ENCODE measurements around the gene NATD1. TPM values are rescaled to one million over a fixed set of nuclear protein-coding genes. Genes with fewer than 3 reads are reported as not detected.

Gene NATD1
- total and polyA plus RNA-seq, 2 experiments from 2014 or later, result 5.0 to 6.7 TPM

DNA sequence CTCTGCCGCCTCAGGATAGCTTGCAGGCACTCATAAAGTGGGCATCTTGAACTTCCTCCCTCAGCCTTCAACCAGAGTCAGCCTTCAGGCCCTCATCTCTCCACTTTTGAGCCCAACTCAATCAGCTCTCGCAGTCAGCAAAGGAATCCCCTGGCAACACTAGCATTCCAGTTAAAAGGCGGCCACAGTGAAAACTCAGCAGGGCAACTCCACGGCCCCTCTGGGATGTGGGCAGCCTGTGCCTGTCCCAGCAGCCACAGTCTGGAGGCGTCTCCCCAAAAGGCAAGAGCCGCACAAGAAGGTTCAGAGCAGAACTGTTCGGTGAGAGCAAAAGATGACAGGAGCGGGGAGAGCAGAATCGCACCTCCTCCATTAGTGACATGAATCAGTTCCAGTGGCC is 48.3 kb downstream of the NATD1 start:
- H3K36me3 ChIP-seq (replicated peaks; ENCODE audit: insufficient read depth, low read depth), result no peaks in the 10 kb centered on the region
- peaks cover 97% of the 10 kb centered on the region for H4K20me1 ChIP-seq (ENCODE audit: insufficient read depth, poor library complexity, severe bottlenecking)
- peaks cover 100% of the 10 kb centered on the region for H3K79me2 ChIP-seq
- no peaks in the 10 kb centered on the region for H3K9me2 ChIP-seq (replicated peaks; ENCODE audit: insufficient read depth)
- no peak for DNase-seq (ENCODE audit: low spot score)
- H3K4me1 ChIP-seq (ENCODE audit: insufficient read depth), result no peaks in the 10 kb centered on the region
- WGBS (ENCODE audit: low lambda C conversion rate, missing lambda C conversion rate), result 84% methylated on average over 9 of the region's 9 CpGs
- no peak overlapping the region for H3K4me3 ChIP-seq
- TF ChIP-seq, protein P1, sequence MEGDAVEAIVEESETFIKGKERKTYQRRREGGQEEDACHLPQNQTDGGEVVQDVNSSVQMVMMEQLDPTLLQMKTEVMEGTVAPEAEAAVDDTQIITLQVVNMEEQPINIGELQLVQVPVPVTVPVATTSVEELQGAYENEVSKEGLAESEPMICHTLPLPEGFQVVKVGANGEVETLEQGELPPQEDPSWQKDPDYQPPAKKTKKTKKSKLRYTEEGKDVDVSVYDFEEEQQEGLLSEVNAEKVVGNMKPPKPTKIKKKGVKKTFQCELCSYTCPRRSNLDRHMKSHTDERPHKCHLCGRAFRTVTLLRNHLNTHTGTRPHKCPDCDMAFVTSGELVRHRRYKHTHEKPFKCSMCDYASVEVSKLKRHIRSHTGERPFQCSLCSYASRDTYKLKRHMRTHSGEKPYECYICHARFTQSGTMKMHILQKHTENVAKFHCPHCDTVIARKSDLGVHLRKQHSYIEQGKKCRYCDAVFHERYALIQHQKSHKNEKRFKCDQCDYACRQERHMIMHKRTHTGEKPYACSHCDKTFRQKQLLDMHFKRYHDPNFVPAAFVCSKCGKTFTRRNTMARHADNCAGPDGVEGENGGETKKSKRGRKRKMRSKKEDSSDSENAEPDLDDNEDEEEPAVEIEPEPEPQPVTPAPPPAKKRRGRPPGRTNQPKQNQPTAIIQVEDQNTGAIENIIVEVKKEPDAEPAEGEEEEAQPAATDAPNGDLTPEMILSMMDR (IDR thresholded peaks at IDR 0.05; ENCODE audit: poor library complexity), result no peak
- no peak for TF ChIP-seq EZH2phosphoT487 (IDR thresholded peaks at IDR 0.05; ENCODE audit: low read depth, severe bottlenecking, unreplicated experiment)
- no peak for TF ChIP-seq EZH2 (IDR thresholded peaks at IDR 0.05; ENCODE audit: borderline replicate concordance)
- H3K9me3 ChIP-seq (ENCODE audit: low read depth), result no peaks in the 10 kb centered on the region
- H3K27me3 ChIP-seq, result no peaks in the 10 kb centered on the region
- no peak overlapping the region for H3K27ac ChIP-seq
- H3K4me2 ChIP-seq, result peak overlapping the region; percentile 27
- H2AFZ ChIP-seq, result no peak overlapping the region

DNA sequence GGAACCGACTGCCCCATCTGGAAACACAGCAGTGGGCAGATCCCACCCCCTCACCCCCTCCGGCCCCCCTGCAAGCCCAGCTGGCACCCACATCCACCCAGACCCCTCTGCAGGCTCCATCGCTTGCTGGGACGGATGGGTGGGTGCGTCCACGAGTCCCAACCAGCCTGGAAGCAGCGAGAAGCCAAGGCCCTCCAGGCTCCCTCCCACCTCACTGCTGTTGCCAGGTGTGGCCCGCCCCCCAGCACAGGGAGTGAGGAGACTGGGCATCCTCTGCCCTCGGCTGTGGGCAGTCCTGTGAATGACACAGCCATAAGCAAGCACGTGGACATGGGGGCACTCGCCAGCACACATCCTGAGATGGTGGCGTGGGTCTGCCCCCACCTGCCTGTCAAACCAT is 50.7 kb downstream of the NATD1 start:
- peaks cover 97% of the 10 kb centered on the region for H4K20me1 ChIP-seq (ENCODE audit: insufficient read depth, poor library complexity, severe bottlenecking)
- DNase-seq (ENCODE audit: low spot score), result no peak

DNA sequence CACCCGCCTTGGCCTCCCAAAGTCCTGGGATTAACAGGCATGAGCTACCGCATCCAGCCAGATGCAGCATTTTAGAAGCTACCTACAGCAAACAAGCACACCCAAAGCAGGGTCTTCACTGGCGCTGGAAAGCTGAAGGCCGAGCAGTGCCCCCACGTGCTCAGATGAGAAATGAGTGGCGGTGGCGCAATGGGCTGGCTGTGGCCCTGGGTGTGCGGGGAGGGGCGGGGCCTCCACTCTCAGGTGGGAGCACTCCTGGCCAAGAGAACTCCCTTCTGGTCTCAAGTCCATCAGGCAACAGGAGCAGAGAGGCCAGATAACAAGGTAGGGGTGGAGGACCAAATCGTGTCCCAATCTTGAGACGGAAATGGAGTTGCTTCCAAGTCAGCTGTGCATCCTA is 51.3 kb downstream of the NATD1 start:
- no peaks in the 10 kb centered on the region for H3K27me3 ChIP-seq
- H3K4me3 ChIP-seq, result no peak overlapping the region
- no peak for TF ChIP-seq EZH2phosphoT487 (IDR thresholded peaks at IDR 0.05; ENCODE audit: low read depth, severe bottlenecking, unreplicated experiment)
- no peak for TF ChIP-seq EZH2 (IDR thresholded peaks at IDR 0.05; ENCODE audit: borderline replicate concordance)
- DNase-seq (ENCODE audit: low spot score), result no peak
- no peaks in the 10 kb centered on the region for H3K36me3 ChIP-seq (replicated peaks; ENCODE audit: insufficient read depth, low read depth)
- H3K27ac ChIP-seq, result no peak overlapping the region
- H3K9me3 ChIP-seq (ENCODE audit: low read depth), result no peaks in the 10 kb centered on the region
- peaks cover 92% of the 10 kb centered on the region for H4K20me1 ChIP-seq (ENCODE audit: insufficient read depth, poor library complexity, severe bottlenecking)
- H2AFZ ChIP-seq, result no peak overlapping the region
- WGBS (ENCODE audit: low lambda C conversion rate, missing lambda C conversion rate), result 97% methylated on average over 11 of the region's 11 CpGs
- H3K4me2 ChIP-seq, result no peak overlapping the region
- H3K9me2 ChIP-seq (replicated peaks; ENCODE audit: insufficient read depth), result no peaks in the 10 kb centered on the region
- H3K79me2 ChIP-seq, result peaks cover 96% of the 10 kb centered on the region
- H3K4me1 ChIP-seq (ENCODE audit: insufficient read depth), result no peaks in the 10 kb centered on the region

More for the DNA sequence above, 50.7 kb downstream of the NATD1 start:
- no peaks in the 10 kb centered on the region for H3K9me3 ChIP-seq (ENCODE audit: low read depth)
- peaks cover 97% of the 10 kb centered on the region for H3K79me2 ChIP-seq
- no peak overlapping the region for H3K4me3 ChIP-seq
- no peak overlapping the region for H3K4me2 ChIP-seq
- H3K27me3 ChIP-seq, result no peaks in the 10 kb centered on the region
- no peak overlapping the region for H2AFZ ChIP-seq
- H3K9me2 ChIP-seq (replicated peaks; ENCODE audit: insufficient read depth), result no peaks in the 10 kb centered on the region
- H3K4me1 ChIP-seq (ENCODE audit: insufficient read depth), result no peaks in the 10 kb centered on the region
- H3K27ac ChIP-seq, result no peak overlapping the region
- TF ChIP-seq EZH2phosphoT487 (IDR thresholded peaks at IDR 0.05; ENCODE audit: low read depth, severe bottlenecking, unreplicated experiment), result no peak
- TF ChIP-seq, protein P1 (IDR thresholded peaks at IDR 0.05; ENCODE audit: poor library complexity), result no peak
- TF ChIP-seq EZH2 (IDR thresholded peaks at IDR 0.05; ENCODE audit: borderline replicate concordance), result no peak
- 98% methylated on average over 12 of the region's 12 CpGs for WGBS (ENCODE audit: low lambda C conversion rate, missing lambda C conversion rate)
- H3K36me3 ChIP-seq (replicated peaks; ENCODE audit: insufficient read depth, low read depth), result no peaks in the 10 kb centered on the region

DNA sequence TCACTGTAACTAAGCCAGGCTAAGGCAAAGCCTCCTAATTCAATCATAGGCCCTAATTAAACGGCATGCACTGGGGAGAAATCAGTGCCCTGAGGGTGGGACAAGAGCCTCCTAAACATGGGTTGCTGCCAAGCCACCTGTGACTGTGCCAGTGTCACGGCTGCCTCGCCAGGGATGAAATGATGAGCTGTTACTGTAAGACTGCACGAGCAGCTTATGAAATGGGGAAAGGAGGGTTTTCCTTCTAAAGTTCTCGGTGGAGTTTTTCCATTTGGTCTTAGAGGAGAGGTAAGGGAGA is 52.0 kb downstream of the NATD1 start:
- WGBS (ENCODE audit: low lambda C conversion rate, missing lambda C conversion rate), result 58% methylated on average over 5 of the region's 5 CpGs
- Histone ChIP-seq H4K20me1 (ENCODE audit: insufficient read depth, poor library complexity, severe bottlenecking) (peaks cover 86% of the 10 kb centered on the region), H3K4me2 (no peak overlapping the region)

More for the DNA sequence above, 52.0 kb downstream of the NATD1 start:
- TF ChIP-seq, protein P1 (IDR thresholded peaks at IDR 0.05; ENCODE audit: poor library complexity), result no peak
- TF ChIP-seq EZH2phosphoT487 (IDR thresholded peaks at IDR 0.05; ENCODE audit: low read depth, severe bottlenecking, unreplicated experiment), result no peak
- no peak for TF ChIP-seq EZH2 (IDR thresholded peaks at IDR 0.05; ENCODE audit: borderline replicate concordance)
- H3K27ac ChIP-seq, result no peak overlapping the region
- no peak for DNase-seq (ENCODE audit: low spot score)
- H3K9me2 ChIP-seq (replicated peaks; ENCODE audit: insufficient read depth), result no peaks in the 10 kb centered on the region
- H3K36me3 ChIP-seq (replicated peaks; ENCODE audit: insufficient read depth, low read depth), result no peaks in the 10 kb centered on the region
- no peaks in the 10 kb centered on the region for H3K9me3 ChIP-seq (ENCODE audit: low read depth)
- peaks cover 94% of the 10 kb centered on the region for H3K79me2 ChIP-seq
- H2AFZ ChIP-seq, result no peak overlapping the region
- no peak overlapping the region for H3K4me3 ChIP-seq
- H3K4me1 ChIP-seq (ENCODE audit: insufficient read depth), result no peaks in the 10 kb centered on the region
- no peaks in the 10 kb centered on the region for H3K27me3 ChIP-seq

Measured in hepatocyte (in vitro differentiated cells).